Endothelial cell of umbilical vein (primary cell): ENCODE measurements around the gene SUV39H2. TPM values are rescaled to one million over a fixed set of nuclear protein-coding genes. Genes with fewer than 3 reads are reported as not detected.

ENCODE experiments used
- BruUV-seq: library from RNA; stranded (reverse); fragments of 400-500 nt; replicated peaks from 2 replicates; lab custom pipeline; 2021; lab: Mats Ljungman, UMichigan
- CTCF ChIA-PET: fragments of 300-600, 350-600 bp; sonication (Branson Sonifier 250); formaldehyde crosslinking; loops from one replicate; lab custom pipeline; 2021; ENCODE audit warnings: antibody characterized with exemption, inconsistent platforms; lab: Charles Lee
- POLR2A ChIA-PET: fragments of 300-600, 350-600 bp; sonication (Branson Sonifier 250); formaldehyde crosslinking; loops from one replicate; lab custom pipeline; 2021; ENCODE audit warnings: antibody characterized with exemption, inconsistent platforms; lab: Charles Lee
- DNase-seq: peaks from one replicate; pipeline ENCODE4 v3.0.0-alpha.2; 2011; ENCODE audit warnings: low read depth, low spot score
- FAIRE-seq: peaks from 2 replicates; lab custom pipeline; 2011; peaks lifted over from hg19 to GRCh38; lab: Jason Lieb, UNC
- H2AFZ ChIP-seq: 2 replicates; pipeline ENCODE4 v1.6.0; 2012; ENCODE audit warnings: low read depth, low read length, control low read depth, inconsistent platforms
- H3K27ac ChIP-seq: 2 replicates; pipeline ENCODE4 v1.5.1; 2011; ENCODE audit warnings: low read depth, mild to moderate bottlenecking, control low read depth, low read length, moderate library complexity; ENCODE audit not compliant: insufficient read depth
- H3K27me3 ChIP-seq, 2 experiments: 2 replicates each; pipeline versions ENCODE4 v1.6.0 to v1.6.1; 2011; ENCODE audit warnings: low read length in 2 of 2, mixed read lengths in 1 of 2; ENCODE audit not compliant: control insufficient read depth in 2 of 2, insufficient read depth in 2 of 2
- H3K36me3 ChIP-seq, 2 experiments: 2 replicates in 1 of 2; 3 replicates in 1 of 2; pipeline ENCODE4 v1.5.1; 2011; ENCODE audit warnings: low read length in 2 of 2, mild to moderate bottlenecking in 1 of 2, moderate library complexity in 1 of 2; ENCODE audit not compliant: control insufficient read depth in 2 of 2, insufficient read depth in 2 of 2; ENCODE audit errors: extremely low read depth in 1 of 2
- H3K4me1 ChIP-seq: 3 replicates; pipeline ENCODE4 v1.5.1; 2011; ENCODE audit warnings: mild to moderate bottlenecking, low read length; ENCODE audit not compliant: control insufficient read depth, insufficient read depth; ENCODE audit errors: extremely low read depth
- H3K4me2 ChIP-seq: 2 replicates; pipeline ENCODE4 v1.6.1; 2011; ENCODE audit warnings: low read length, control low read depth, mixed read lengths; ENCODE audit not compliant: insufficient read depth
- H3K4me3 ChIP-seq, 3 experiments: fragments of 200-600 bp in 1 of 3; sonication (generic), shearing (Covaris generic) in 1 of 3; replicated peaks in 1 of 3; 2 replicates each; pipeline ENCODE4 v1.5.1; 2011 to 2016; ENCODE audit warnings: control low read depth in 3 of 3, low read length in 3 of 3, mild to moderate bottlenecking in 2 of 3, inconsistent platforms in 1 of 3, low read depth in 1 of 3, moderate library complexity in 1 of 3; ENCODE audit not compliant: insufficient read depth in 1 of 3
- H3K79me2 ChIP-seq: 2 replicates; pipeline ENCODE4 v1.6.0; 2012; ENCODE audit warnings: low read length, inconsistent platforms; ENCODE audit not compliant: control insufficient read depth, insufficient read depth
- H3K9ac ChIP-seq: replicated peaks from 2 replicates; pipeline ENCODE3; 2011; ENCODE audit warnings: low read length, control low read depth; ENCODE audit not compliant: insufficient read depth; ENCODE audit errors: extremely low read depth
- H3K9me1 ChIP-seq: replicated peaks from 3 replicates; pipeline ENCODE4 v1.6.0; 2011; ENCODE audit warnings: mild to moderate bottlenecking, low read length; ENCODE audit not compliant: control insufficient read depth, insufficient read depth; ENCODE audit errors: extremely low read depth
- H3K9me3 ChIP-seq: replicated peaks from 2 replicates; pipeline ENCODE4 v1.5.1; 2012; ENCODE audit warnings: low read length, inconsistent platforms; ENCODE audit not compliant: control insufficient read depth, insufficient read depth
- H4K20me1 ChIP-seq: replicated peaks from 2 replicates; pipeline ENCODE3; 2011; ENCODE audit warnings: mild to moderate bottlenecking, low read length; ENCODE audit not compliant: control insufficient read depth, insufficient read depth; ENCODE audit errors: extremely low read depth
- EZH2 ChIP-seq: IDR thresholded peaks from 2 replicates; pipeline ENCODE4 v1.6.1; 2012; ENCODE audit warnings: borderline replicate concordance, low read depth, mild to moderate bottlenecking, moderate library complexity, low read length, inconsistent platforms; ENCODE audit not compliant: severe bottlenecking
- FOS ChIP-seq: IDR thresholded peaks from 2 replicates; pipeline ENCODE4 v1.6.1; 2011; ENCODE audit warnings: mild to moderate bottlenecking, low read length, moderate library complexity, borderline replicate concordance; ENCODE audit not compliant: insufficient read depth
- GATA2 ChIP-seq: IDR thresholded peaks from 2 replicates; pipeline ENCODE4 v1.7.0; 2011; ENCODE audit warnings: low read depth, mild to moderate bottlenecking, moderate library complexity, mixed read lengths, low read length; ENCODE audit not compliant: insufficient read length, insufficient read depth
- JUN ChIP-seq: IDR thresholded peaks from 2 replicates; pipeline ENCODE4 v1.6.1; 2011; ENCODE audit warnings: borderline replicate concordance, low read depth; ENCODE audit not compliant: insufficient read length, insufficient read depth
- MYC ChIP-seq: IDR thresholded peaks from one replicate; pipeline ENCODE4 v1.6.1; 2011; ENCODE audit warnings: mild to moderate bottlenecking, low read depth, low read length
- POLR2A ChIP-seq: IDR thresholded peaks from 2 replicates; pipeline ENCODE4 v1.6.1; 2012; ENCODE audit warnings: low read depth, mild to moderate bottlenecking, control low read depth, low read length
- POLR2AphosphoS5 ChIP-seq: IDR thresholded peaks from 2 replicates; pipeline ENCODE4 v1.6.1; 2012; ENCODE audit warnings: low read depth, mild to moderate bottlenecking, control low read depth, low read length, moderate library complexity; ENCODE audit not compliant: insufficient read depth
- dilution Hi-C: fragments of 300-500 bp; cut with MboI; formaldehyde crosslinking; loops from one replicate; pipeline ENCODE4 v1.15.0; 2019; ENCODE audit warnings: low sequenced_read_pairs; ENCODE audit not compliant: extremely low pct_ligation_motif_present
- intact Hi-C: fragments of 100-400 bp; cut with micrococcal nuclease; formaldehyde crosslinking; loops from one replicate; pipeline ENCODE4 v1.10.0; 2022
- polyA plus RNA-seq, 4 experiments: library from polyadenylated mRNA; depleted of rRNA in 3 of 4; stranded (reverse) in 3 of 4; unstranded in 1 of 4; fragments of >200 nt; gene quantifications; 2 replicates each; pipeline versions ENCODE4 v1.2.1 to v1.2.3, GENCODE V29; 2011 to 2012; ENCODE audit warnings: missing spikeins in 1 of 4
- total RNA-seq: library from RNA; stranded (reverse); gene quantifications from 2 replicates; pipeline ENCODE4 v1.2.3, GENCODE V29; 2021
- TF ChIP-seq, protein P1 (sequence below), 2 donors: IDR thresholded peaks; 1 replicate in 1 of 2; 2 replicates in 1 of 2; pipeline ENCODE4 v1.5.1; 2011; ENCODE audit warnings: low read length in 2 of 2, mild to moderate bottlenecking in 2 of 2, moderate library complexity in 2 of 2, control low read depth in 1 of 2, inconsistent platforms in 1 of 2, low read depth in 1 of 2; ENCODE audit not compliant: insufficient read depth in 1 of 2; ENCODE audit errors: extremely low read depth in 1 of 2
- TF ChIP-seq, protein P2 (sequence below): IDR thresholded peaks from 2 replicates; pipeline ENCODE4 v1.6.1; 2011; ENCODE audit not compliant: insufficient read depth, insufficient read length

SUV39H2 gene
- total and polyA plus RNA-seq, 2 donors (not counting 3 experiments of a cell fraction or from before 2014, with no cell fraction given), result 5.7 to 29.9 TPM

DNA sequence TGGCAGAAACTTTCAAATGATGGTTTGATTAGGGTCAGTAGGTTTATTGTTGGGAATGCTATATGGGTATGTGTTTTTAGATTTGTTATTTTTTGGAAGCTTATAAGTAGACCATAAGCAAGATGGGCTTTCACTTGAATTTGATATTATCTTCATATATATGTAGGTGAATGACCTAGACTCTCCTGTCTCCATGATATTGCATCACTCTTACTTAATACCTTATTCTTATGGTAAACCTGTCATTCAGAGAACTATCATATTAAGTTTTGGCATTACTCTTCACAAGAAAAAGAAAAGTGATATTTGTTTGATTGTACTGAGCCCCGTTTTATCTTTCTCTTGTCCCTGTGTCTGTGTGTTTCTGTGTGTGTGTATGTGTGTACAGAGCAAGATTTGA is 23.2 kb upstream of the SUV39H2 start:
- Histone ChIP-seq H2AFZ (no peak overlapping the region), H4K20me1 (no peaks in the 10 kb centered on the region), H3K9me1 (no peaks in the 10 kb centered on the region), H3K9me3 (no peaks in the 10 kb centered on the region), H3K4me1 (no peaks in the 10 kb centered on the region), H3K27me3 (no peaks in the 10 kb centered on the region), H3K36me3 (peaks cover 0 to 4% of the 10 kb centered on the region in 2 experiments), H3K79me2 (no peaks in the 10 kb centered on the region), H3K4me2 (no peak overlapping the region), H3K4me3 (no peak overlapping the region), H3K27ac (no peak overlapping the region), H3K9ac (no peak overlapping the region)
- TF ChIP-seq EZH2 (no peak), POLR2AphosphoS5 (no peak), FOS (no peak), MYC (no peak)
- TF ChIP-seq, protein P1, sequence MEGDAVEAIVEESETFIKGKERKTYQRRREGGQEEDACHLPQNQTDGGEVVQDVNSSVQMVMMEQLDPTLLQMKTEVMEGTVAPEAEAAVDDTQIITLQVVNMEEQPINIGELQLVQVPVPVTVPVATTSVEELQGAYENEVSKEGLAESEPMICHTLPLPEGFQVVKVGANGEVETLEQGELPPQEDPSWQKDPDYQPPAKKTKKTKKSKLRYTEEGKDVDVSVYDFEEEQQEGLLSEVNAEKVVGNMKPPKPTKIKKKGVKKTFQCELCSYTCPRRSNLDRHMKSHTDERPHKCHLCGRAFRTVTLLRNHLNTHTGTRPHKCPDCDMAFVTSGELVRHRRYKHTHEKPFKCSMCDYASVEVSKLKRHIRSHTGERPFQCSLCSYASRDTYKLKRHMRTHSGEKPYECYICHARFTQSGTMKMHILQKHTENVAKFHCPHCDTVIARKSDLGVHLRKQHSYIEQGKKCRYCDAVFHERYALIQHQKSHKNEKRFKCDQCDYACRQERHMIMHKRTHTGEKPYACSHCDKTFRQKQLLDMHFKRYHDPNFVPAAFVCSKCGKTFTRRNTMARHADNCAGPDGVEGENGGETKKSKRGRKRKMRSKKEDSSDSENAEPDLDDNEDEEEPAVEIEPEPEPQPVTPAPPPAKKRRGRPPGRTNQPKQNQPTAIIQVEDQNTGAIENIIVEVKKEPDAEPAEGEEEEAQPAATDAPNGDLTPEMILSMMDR (IDR thresholded peaks at IDR 0.05; ENCODE audit: extremely low read depth in 1 of 2, insufficient read depth in 1 of 2, low read depth in 1 of 2, low read length in 2 of 2), result no peak
- dilution Hi-C loops, result no loop called here
- BruUV-seq, result no TSS peak
- FAIRE-seq (no peak), DNase-seq (no peak)
- POLR2A ChIA-PET, result no interaction called here
- intact Hi-C loops, result no loop called here
- CTCF ChIA-PET, result no interaction called here

DNA sequence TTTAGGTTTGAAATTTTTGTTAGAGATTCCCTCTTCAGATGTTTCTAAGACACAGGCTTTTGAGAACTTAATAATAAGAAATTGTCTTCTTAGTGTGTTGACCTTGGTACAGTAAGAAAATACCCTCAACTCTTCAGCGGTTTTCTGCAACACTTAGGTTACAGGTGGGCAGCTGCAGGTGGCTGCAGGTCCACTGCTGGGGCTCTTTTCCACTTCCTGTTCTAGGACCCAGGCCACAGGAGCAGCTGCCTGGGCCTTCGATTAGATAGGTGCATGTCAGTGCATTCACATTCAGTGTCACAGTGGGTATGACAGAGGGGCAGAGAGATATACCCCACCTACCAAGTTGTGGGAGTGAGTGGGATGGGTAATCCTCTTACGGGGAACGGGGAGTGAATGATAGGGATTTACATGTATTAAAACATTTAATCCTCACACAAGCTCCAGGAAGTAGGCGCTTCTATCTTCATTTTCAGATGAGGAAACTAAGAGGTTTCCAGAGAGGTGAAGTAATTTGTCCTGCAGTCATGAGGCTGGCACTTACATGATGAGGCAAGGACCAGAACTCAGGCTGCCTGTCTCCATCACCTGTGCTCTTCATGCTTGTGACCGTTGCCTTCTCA is 20.2 kb upstream of the SUV39H2 start:
- Histone ChIP-seq H3K4me1 (no peaks in the 10 kb centered on the region), H3K4me2 (no peak overlapping the region), H2AFZ (no peak overlapping the region), H4K20me1 (no peaks in the 10 kb centered on the region), H3K27ac (no peak overlapping the region), H3K9me3 (no peaks in the 10 kb centered on the region), H3K4me3 (no peak overlapping the region), H3K27me3 (no peaks in the 10 kb centered on the region), H3K9ac (no peak overlapping the region), H3K36me3 (peaks cover 0 to 4% of the 10 kb centered on the region in 2 experiments), H3K79me2 (no peaks in the 10 kb centered on the region), H3K9me1 (no peaks in the 10 kb centered on the region)
- no peak for DNase-seq
- FAIRE-seq, result no peak
- intact Hi-C loops (no loop called here), dilution Hi-C loops (no loop called here)
- ChIA-PET CTCF (interaction anchor here (1.5 kb wide), 1 partner anchor 360 kb away, joined by 3 read pairs; no protein-coding TSS in a partner anchor), POLR2A (no interaction called here)
- no peak for TF ChIP-seq POLR2A
- no peak for TF ChIP-seq JUN
- TF ChIP-seq EZH2, result no peak
- TF ChIP-seq MYC, result no peak
- no peak for TF ChIP-seq POLR2AphosphoS5
- no peak for TF ChIP-seq GATA2
- no peak for TF ChIP-seq FOS
- TF ChIP-seq, protein P1 (IDR thresholded peaks at IDR 0.05; ENCODE audit: extremely low read depth in 1 of 2, insufficient read depth in 1 of 2, low read depth in 1 of 2, low read length in 2 of 2), result no peak
- TF ChIP-seq, protein P2, sequence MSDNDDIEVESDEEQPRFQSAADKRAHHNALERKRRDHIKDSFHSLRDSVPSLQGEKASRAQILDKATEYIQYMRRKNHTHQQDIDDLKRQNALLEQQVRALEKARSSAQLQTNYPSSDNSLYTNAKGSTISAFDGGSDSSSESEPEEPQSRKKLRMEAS, result no peak
- BruUV-seq, result no TSS peak
